A549 (cell line): Measurements from ENCODE around the gene CADM2. TPM values are rescaled to one million over a fixed set of nuclear protein-coding genes. Genes with fewer than 3 reads are reported as not detected.

Experiments
- ATAC-seq, 2 experiments: fragments of 200-7000 bp in 1 of 2; fragments of >200 bp in 1 of 2; cut with Nextera tagmentation in 1 of 2; cut with Tn5 transposase in 1 of 2; 3 replicates each; pipeline versions ENCODE4 v1.8.0 to v1.9.1; 2018 to 2020; ENCODE audit warnings: mild to moderate bottlenecking in 1 of 2, moderate library complexity in 1 of 2
- CTCF ChIA-PET: fragments of 300-600 bp; sonication (Branson Sonifier 250); formaldehyde crosslinking; extraction: SDS; loops from one replicate; lab custom pipeline; 2021; ENCODE audit warnings: antibody characterized with exemption, inconsistent platforms; lab: Yijun Ruan, JAX
- POLR2A ChIA-PET: fragments of 350-600 bp; formaldehyde crosslinking; extraction: SDS; loops from one replicate; lab custom pipeline; 2021; ENCODE audit warnings: antibody characterized with exemption, inconsistent platforms; lab: Yijun Ruan, JAX
- DNase-seq, 2 experiments: peaks; one replicate each; pipeline versions ENCODE4 v3.0.0 to v3.0.0-alpha.2; 2011 to 2016; ENCODE audit warnings: low read depth in 1 of 2, low spot score in 1 of 2
- FAIRE-seq: peaks from 2 replicates; lab custom pipeline; 2011; peaks lifted over from hg19 to GRCh38; lab: Jason Lieb, UNC
- H3K27ac ChIP-seq, 2 experiments: fragments of >200 bp; sonication (Bioruptor Twin); formaldehyde crosslinking; 3 replicates each; pipeline ENCODE4 v1.5.1; 2016 to 2017
- H3K4me1 ChIP-seq: fragments of >200 bp; sonication (Bioruptor Twin); formaldehyde crosslinking; 3 replicates; pipeline ENCODE4 v1.6.1; 2016
- H3K4me2 ChIP-seq: fragments of >200 bp; sonication (Bioruptor Twin); formaldehyde crosslinking; 3 replicates; pipeline ENCODE4 v1.6.1; 2016
- H3K4me3 ChIP-seq: fragments of >200 bp; sonication (Bioruptor Twin); formaldehyde crosslinking; 3 replicates; pipeline ENCODE4 v1.5.1; 2016
- H3K9me3 ChIP-seq: fragments of >200 bp; sonication (Bioruptor Twin); formaldehyde crosslinking; 3 replicates; pipeline ENCODE4 v1.6.1; 2016
- CBX2 ChIP-seq: fragments of 200-600 bp; sonication (generic); IDR thresholded peaks from 2 replicates; pipeline ENCODE4 v1.6.1; 2016; ENCODE audit warnings: low read depth, mild to moderate bottlenecking, borderline replicate concordance
- CEBPB ChIP-seq, 2 experiments: fragments of >200 bp in 1 of 2; sonication (Bioruptor Twin) in 1 of 2; formaldehyde crosslinking in 1 of 2; IDR thresholded peaks; 2 replicates each; pipeline ENCODE4 v1.6.1; 2012 to 2016
- EHMT2 ChIP-seq: fragments of 200-600 bp; sonication (generic); IDR thresholded peaks from 2 replicates; pipeline ENCODE4 v1.6.1; 2016; ENCODE audit warnings: antibody characterized with exemption, low read depth, mild to moderate bottlenecking, moderate library complexity
- FOSB ChIP-seq: fragments of 250-450 bp; sonication (Bioruptor Pico); IDR thresholded peaks from 2 replicates; pipeline ENCODE4 v1.5.0; 2020; ENCODE audit warnings: mild to moderate bottlenecking, moderate library complexity
- GATA3 ChIP-seq: IDR thresholded peaks from 2 replicates; pipeline ENCODE4 v1.6.1; 2012; ENCODE audit warnings: borderline replicate concordance
- HEYL ChIP-seq: fragments of 250-450 bp; sonication (Bioruptor Pico); IDR thresholded peaks from 2 replicates; pipeline ENCODE4 v1.8.0; 2021; ENCODE audit warnings: mild to moderate bottlenecking, moderate library complexity
- HOXA7 ChIP-seq: fragments of 250-450 bp; sonication (Bioruptor Pico); IDR thresholded peaks from 2 replicates; pipeline ENCODE4 v1.5.0; 2020; ENCODE audit warnings: mild to moderate bottlenecking, moderate library complexity
- HOXB5 ChIP-seq: fragments of 250-450 bp; sonication (Bioruptor Pico); IDR thresholded peaks from 2 replicates; pipeline ENCODE4 v1.5.0; 2020; ENCODE audit warnings: mild to moderate bottlenecking, moderate library complexity
- JUN ChIP-seq, 2 experiments: fragments of >200 bp; sonication (Bioruptor Twin); formaldehyde crosslinking; IDR thresholded peaks; 2 replicates in 1 of 2; 3 replicates in 1 of 2; pipeline ENCODE4 v1.6.1; 2016 to 2017
- KDM1A ChIP-seq: fragments of 200-600 bp; sonication (generic); IDR thresholded peaks from 2 replicates; pipeline ENCODE4 v1.6.1; 2016; ENCODE audit warnings: low read depth, mild to moderate bottlenecking
- MAFK ChIP-seq: fragments of 450-650 bp; IDR thresholded peaks from 2 replicates; pipeline ENCODE4 v1.6.1; 2014; ENCODE audit not compliant: partially characterized antibody
- NFE2L2 ChIP-seq: fragments of 150-350 bp; conservative IDR thresholded peaks from 2 replicates; pipeline ENCODE4 v1.6.1; 2014; ENCODE audit warnings: low read length
- NR3C1 ChIP-seq: fragments of >200 bp; sonication (Bioruptor Twin); formaldehyde crosslinking; IDR thresholded peaks from 3 replicates; pipeline ENCODE4 v1.6.1; 2017
- PHF8 ChIP-seq: fragments of 200-600 bp; sonication (generic); IDR thresholded peaks from 2 replicates; pipeline ENCODE4 v1.6.1; 2016; ENCODE audit warnings: low read depth, mild to moderate bottlenecking, antibody characterized with exemption, moderate library complexity, borderline replicate concordance
- POLR2AphosphoS2 ChIP-seq: conservative IDR thresholded peaks from 2 replicates; pipeline ENCODE4 v1.6.1; 2012; ENCODE audit warnings: low read length, improper control_type of control experiment, inconsistent platforms
- SMC3 ChIP-seq: fragments of >200 bp; sonication (Bioruptor Twin); formaldehyde crosslinking; IDR thresholded peaks from 3 replicates; pipeline ENCODE4 v1.6.1; 2018; ENCODE audit warnings: inconsistent platforms
- TFCP2L1 ChIP-seq: fragments of 250-450 bp; sonication (Bioruptor Pico); IDR thresholded peaks from 2 replicates; pipeline ENCODE4 v1.5.0; 2021; ENCODE audit warnings: mild to moderate bottlenecking
- ZNF302 ChIP-seq: fragments of 250-450 bp; sonication (Bioruptor Pico); IDR thresholded peaks from 2 replicates; pipeline ENCODE4 v1.9.0; 2021; ENCODE audit warnings: inconsistent platforms, mild to moderate bottlenecking, moderate library complexity
- WGBS: methylation state at CpG from one replicate; pipeline ENCODE4 v1.1.6; 2017; ENCODE audit errors: missing lambda C conversion rate; 5-methylcytosine and 5-hydroxymethylcytosine counted together
- polyA plus RNA-seq, 4 experiments: library from polyadenylated mRNA; depleted of rRNA in 3 of 4; stranded (reverse); fragments of >200 nt; fragmentation: RNase III in 1 of 4; extraction: RNeasy Plus Mini Kit Qiagen cat#74134 plus additional on column Dnase treatment in 1 of 4; gene quantifications; 2 replicates in 3 of 4; 3 replicates in 1 of 4; pipeline ENCODE4 v1.2.3, GENCODE V29; 2011 to 2017
- TF ChIP-seq, protein P1 (sequence below): IDR thresholded peaks from 2 replicates; pipeline ENCODE4 v1.6.1; 2012
- TF ChIP-seq, protein P2 (sequence below): IDR thresholded peaks from 2 replicates; pipeline ENCODE4 v1.6.1; 2012
- TF ChIP-seq, protein P3 (sequence below): fragments of 450-650 bp; IDR thresholded peaks from 2 replicates; pipeline ENCODE4 v1.6.1; 2014; ENCODE audit warnings: antibody characterized with exemption
- TF ChIP-seq, protein P4 (sequence below): fragments of 150-350 bp; IDR thresholded peaks from 2 replicates; pipeline ENCODE4 v1.6.1; 2014; ENCODE audit warnings: low read depth, mild to moderate bottlenecking, low read length
- TF ChIP-seq, protein P5 (sequence below): fragments of 250-450 bp; sonication (Bioruptor Pico); IDR thresholded peaks from 2 replicates; pipeline ENCODE4 v1.5.0; 2021; ENCODE audit warnings: mild to moderate bottlenecking, moderate library complexity, borderline replicate concordance

CADM2 gene
- polyA plus RNA-seq, 2 of the 4 experiments (the other 2 are of a cell fraction), result 0.05 to 0.71 TPM

DNA sequence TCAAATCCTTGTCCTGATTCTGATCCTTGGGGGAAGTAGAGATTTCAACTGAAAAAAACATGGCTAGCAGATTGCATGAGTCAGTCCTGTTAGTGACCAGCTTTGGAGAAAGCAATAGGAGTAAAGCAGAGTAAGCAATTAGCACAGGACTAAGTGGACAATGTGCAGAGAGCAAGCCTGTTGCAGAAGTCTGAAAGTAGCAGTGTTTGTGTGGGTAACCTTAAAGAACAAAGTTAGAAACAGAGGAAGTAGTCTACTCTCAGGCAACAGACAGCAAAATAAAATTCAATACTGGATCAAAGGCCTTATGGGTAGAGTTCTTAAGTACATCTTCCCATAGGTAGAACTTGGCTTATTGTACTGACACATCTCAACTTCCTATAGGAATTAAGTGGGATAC, 916.8 kb downstream of the CADM2 start:
- no peak for TF ChIP-seq EHMT2
- no peak for TF ChIP-seq TFCP2L1 (CRISPR knock-in tag)
- no peak for TF ChIP-seq HOXB5
- no peak for TF ChIP-seq GATA3
- no peak for TF ChIP-seq HEYL (CRISPR knock-in tag)
- TF ChIP-seq POLR2AphosphoS2, result no peak
- no peak for TF ChIP-seq NR3C1
- no peak for TF ChIP-seq CBX2
- TF ChIP-seq, protein P1, sequence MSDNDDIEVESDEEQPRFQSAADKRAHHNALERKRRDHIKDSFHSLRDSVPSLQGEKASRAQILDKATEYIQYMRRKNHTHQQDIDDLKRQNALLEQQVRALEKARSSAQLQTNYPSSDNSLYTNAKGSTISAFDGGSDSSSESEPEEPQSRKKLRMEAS, result no peak
- TF ChIP-seq KDM1A, result no peak
- no peak for TF ChIP-seq HOXA7 (CRISPR knock-in tag)
- TF ChIP-seq, protein P2, sequence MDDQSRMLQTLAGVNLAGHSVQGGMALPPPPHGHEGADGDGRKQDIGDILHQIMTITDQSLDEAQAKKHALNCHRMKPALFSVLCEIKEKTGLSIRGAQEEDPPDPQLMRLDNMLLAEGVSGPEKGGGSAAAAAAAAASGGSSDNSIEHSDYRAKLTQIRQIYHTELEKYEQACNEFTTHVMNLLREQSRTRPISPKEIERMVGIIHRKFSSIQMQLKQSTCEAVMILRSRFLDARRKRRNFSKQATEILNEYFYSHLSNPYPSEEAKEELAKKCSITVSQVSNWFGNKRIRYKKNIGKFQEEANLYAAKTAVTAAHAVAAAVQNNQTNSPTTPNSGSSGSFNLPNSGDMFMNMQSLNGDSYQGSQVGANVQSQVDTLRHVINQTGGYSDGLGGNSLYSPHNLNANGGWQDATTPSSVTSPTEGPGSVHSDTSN, result no peak
- no peak for TF ChIP-seq PHF8
- TF ChIP-seq, protein P3, sequence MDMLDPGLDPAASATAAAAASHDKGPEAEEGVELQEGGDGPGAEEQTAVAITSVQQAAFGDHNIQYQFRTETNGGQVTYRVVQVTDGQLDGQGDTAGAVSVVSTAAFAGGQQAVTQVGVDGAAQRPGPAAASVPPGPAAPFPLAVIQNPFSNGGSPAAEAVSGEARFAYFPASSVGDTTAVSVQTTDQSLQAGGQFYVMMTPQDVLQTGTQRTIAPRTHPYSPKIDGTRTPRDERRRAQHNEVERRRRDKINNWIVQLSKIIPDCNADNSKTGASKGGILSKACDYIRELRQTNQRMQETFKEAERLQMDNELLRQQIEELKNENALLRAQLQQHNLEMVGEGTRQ, result no peak
- TF ChIP-seq ZNF302 (CRISPR knock-in tag), result no peak
- TF ChIP-seq, all 56 proteins: peak for 0
- no peak overlapping the region for H3K4me2 ChIP-seq
- FAIRE-seq (no peak), DNase-seq (no peak), ATAC-seq (no peak)
- ChIA-PET CTCF (no interaction called here), POLR2A (no interaction called here)
- no peaks in the 10 kb centered on the region for H3K9me3 ChIP-seq
- H3K4me1 ChIP-seq, result no peaks in the 10 kb centered on the region
- no peak overlapping the region for H3K27ac ChIP-seq
- H3K4me3 ChIP-seq, result no peak overlapping the region

DNA sequence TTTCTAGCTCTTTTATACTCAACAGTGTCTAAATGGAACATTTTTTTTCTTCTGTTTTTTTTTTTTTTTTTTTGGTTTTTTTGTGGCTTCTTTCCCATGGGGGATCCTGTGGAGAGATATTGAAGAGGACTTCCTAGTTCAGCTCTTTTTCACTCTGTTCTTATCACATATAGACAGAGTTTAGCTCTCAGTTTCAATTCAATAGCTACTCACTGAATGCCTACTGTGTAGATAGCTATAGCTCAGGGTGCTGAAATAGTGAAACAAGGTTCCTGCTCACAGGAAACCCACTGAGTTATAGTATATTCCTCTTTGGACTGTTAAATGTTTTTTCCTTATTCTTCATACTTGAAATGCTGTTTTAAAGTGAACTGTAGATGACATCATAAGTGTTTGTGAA, 918.8 kb downstream of the CADM2 start:
- FAIRE-seq (no peak), ATAC-seq (no peak), DNase-seq (no peak)
- H3K9me3 ChIP-seq, result no peaks in the 10 kb centered on the region
- H3K4me3 ChIP-seq, result no peak overlapping the region
- CTCF ChIA-PET, result no interaction called here
- POLR2A ChIA-PET, result no interaction called here
- TF ChIP-seq JUN (IDR thresholded peaks at IDR 0.05) (no peak), ZNF302 (CRISPR knock-in tag) (no peak), TFCP2L1 (CRISPR knock-in tag) (no peak), NFE2L2 (no peak), MAFK (no peak), CEBPB (IDR thresholded peaks at IDR 0.05) (no peak), SMC3 (no peak)
- TF ChIP-seq, protein P4, sequence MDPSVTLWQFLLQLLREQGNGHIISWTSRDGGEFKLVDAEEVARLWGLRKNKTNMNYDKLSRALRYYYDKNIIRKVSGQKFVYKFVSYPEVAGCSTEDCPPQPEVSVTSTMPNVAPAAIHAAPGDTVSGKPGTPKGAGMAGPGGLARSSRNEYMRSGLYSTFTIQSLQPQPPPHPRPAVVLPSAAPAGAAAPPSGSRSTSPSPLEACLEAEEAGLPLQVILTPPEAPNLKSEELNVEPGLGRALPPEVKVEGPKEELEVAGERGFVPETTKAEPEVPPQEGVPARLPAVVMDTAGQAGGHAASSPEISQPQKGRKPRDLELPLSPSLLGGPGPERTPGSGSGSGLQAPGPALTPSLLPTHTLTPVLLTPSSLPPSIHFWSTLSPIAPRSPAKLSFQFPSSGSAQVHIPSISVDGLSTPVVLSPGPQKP, result no peak
- TF ChIP-seq, protein P3, result no peak
- H3K27ac ChIP-seq, result no peak overlapping the region
- H3K4me1 ChIP-seq, result no peaks in the 10 kb centered on the region
- H3K4me2 ChIP-seq, result no peak overlapping the region

DNA sequence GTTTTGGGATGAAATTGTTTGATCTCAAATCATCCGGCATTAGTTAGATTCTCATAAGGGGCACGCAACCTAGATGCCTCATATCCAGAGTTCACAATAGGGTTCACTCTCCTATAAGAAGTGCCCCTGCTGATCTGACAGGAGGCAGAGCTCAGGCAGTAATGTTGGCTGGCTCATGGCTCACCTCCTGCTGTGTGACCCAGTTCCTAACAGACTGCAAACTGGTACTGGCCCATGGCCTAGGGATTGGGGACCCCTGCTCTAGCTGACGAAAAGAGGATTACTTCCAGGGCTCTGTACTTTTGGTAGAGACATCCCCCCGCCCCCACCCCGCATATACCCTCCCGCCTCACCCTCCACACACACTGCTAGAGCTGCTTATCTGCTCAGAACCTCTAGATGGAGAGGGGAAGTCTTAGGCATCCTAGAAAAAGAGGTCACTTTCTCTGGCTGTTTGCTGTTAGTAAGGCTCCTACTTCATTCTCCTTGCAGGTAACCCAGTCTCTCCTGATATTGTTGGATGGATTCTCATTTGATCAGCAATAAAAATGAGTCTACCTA, 923.1 kb downstream of the CADM2 start:
- ATAC-seq, result no peak
- TF ChIP-seq, protein P3, result no peak
- TF ChIP-seq FOSB, result no peak
- TF ChIP-seq GATA3, result no peak
- TF ChIP-seq, protein P5, sequence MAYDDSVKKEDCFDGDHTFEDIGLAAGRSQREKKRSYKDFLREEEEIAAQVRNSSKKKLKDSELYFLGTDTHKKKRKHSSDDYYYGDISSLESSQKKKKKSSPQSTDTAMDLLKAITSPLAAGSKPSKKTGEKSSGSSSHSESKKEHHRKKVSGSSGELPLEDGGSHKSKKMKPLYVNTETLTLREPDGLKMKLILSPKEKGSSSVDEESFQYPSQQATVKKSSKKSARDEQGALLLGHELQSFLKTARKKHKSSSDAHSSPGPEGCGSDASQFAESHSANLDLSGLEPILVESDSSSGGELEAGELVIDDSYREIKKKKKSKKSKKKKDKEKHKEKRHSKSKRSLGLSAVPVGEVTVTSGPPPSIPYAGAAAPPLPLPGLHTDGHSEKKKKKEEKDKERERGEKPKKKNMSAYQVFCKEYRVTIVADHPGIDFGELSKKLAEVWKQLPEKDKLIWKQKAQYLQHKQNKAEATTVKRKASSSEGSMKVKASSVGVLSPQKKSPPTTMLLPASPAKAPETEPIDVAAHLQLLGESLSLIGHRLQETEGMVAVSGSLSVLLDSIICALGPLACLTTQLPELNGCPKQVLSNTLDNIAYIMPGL, result no peak
- no peak for TF ChIP-seq MAFK
- Histone ChIP-seq H3K27ac (no peak overlapping the region), H3K9me3 (no peaks in the 10 kb centered on the region), H3K4me2 (no peak overlapping the region), H3K4me3 (no peak overlapping the region), H3K4me1 (no peaks in the 10 kb centered on the region)
- POLR2A ChIA-PET, result no interaction called here
- CTCF ChIA-PET, result interaction anchor here (0.6 to 0.8 kb wide), 2 partner anchors 306 to 1229 kb away, joined by 3 read pairs; no protein-coding TSS in a partner anchor
- no peak for FAIRE-seq
- DNase-seq, result no peak
- 69% methylated on average over 3 of the region's 6 CpGs for WGBS
